SW480 (cell line): Measurements from ENCODE around the gene CLEC7A.

Experiments used
- DNase-seq: peaks from one replicate; pipeline ENCODE4 v3.0.0-alpha.2; 2016; ENCODE audit warnings: low spot score

CLEC7A gene

DNA sequence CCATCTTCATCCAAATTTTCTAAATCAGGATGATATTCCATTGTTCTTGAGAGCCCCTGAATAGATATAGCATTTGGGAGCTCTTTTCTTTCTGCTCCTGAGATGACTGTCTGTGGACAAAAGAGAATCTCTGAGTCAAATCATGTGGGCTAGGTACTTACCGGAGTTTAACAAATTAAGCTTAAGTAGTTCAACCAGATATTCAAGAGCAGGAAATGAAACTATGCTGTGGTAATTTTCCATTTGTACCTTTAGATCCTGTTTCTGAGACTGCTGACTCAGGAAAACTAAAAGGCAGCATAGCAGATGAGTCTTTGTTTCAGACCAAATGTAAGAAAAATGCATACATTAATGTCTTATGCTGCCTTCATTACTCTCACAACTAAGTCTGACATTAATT, at the start of gene CLEC7A:
TSS of gene CLEC7A (minus strand) at position 158 of the 400 bp plus-strand sequence. CDS start at position 41, 117 bp downstream.
- no peak for DNase-seq

DNA sequence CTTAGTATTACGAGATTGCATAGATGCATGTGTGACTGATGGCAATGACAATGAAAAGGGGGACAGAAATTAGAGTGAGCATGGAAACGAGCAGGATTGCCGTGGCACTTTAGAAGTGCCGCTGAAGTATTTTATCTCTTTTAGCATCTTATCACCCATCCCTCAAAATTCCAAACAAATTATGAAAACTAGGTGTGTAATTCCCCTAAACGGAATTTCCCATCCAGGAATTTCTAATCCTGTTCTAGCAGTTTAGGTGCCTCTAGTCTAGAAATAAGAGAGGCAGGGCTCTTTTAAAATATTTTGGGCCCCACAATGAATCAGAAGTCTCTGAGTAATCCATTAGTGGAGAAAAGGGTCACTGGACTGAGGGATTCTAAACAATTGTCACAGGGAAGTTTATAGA, 49.8 kb upstream of the CLEC7A start:
- DNase-seq, result no peak

DNA sequence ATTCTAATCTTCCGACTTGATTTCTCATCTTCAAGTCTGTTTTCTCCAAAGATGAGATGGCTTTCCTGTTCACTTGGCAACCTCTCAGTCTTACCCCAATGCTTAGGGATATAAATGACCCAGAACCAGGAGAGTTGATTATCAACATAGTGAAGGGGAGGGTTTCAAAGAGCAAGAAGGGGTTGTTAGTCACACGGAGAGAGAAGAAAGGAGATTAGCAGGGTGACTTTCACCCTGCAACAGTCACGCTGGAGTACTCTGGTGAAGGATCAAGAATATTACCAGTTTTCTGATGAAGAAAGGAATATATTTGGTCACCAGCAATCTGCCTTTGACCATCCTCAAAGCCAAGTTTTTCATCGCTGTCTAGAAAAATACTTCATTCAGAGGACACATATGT, 48.8 kb upstream of the CLEC7A start, which contains the start of gene TMEM52B:
TSS of gene TMEM52B (plus strand) at position 212 of the 400 bp plus-strand sequence. CDS start 543 bp downstream, outside the sequence.
- no peak for DNase-seq

DNA sequence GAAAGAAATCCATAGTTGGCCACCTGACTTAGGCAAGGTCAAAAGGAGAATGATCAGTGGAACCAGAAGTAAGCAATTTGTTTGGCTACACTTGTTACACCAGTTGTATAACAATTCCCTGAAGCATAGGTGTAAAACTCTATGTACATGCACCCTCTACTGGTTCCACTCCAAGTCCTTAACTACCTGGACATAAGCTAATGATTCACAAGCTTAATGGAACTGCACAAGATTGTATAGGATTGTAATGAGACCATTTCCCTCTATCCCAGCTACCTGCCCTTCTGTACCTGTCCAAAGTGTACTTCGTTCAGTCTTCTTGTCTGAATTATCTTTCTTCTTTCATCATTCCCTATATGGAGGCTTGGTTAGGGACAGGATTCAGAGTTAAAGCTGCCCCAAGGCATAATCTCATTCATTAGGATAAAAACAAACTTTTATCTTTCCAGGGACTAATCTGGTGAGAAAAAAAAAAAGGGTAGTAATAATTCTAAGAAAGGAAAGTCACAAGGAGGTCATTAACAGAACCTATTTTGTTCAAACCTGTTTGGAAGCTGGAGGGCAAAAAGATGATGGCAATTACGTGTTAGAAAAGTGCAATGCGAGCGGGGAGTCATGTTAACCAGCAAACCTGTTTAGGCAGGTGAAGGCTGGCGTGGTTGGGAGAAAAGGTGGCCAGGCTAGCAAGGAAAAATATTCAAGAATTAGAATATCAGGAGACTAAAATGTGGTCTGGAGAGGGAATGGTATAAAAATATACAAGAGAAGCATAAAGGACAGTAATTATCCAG, 46.0 kb upstream of the CLEC7A start:
- DNase-seq, result no peak

DNA sequence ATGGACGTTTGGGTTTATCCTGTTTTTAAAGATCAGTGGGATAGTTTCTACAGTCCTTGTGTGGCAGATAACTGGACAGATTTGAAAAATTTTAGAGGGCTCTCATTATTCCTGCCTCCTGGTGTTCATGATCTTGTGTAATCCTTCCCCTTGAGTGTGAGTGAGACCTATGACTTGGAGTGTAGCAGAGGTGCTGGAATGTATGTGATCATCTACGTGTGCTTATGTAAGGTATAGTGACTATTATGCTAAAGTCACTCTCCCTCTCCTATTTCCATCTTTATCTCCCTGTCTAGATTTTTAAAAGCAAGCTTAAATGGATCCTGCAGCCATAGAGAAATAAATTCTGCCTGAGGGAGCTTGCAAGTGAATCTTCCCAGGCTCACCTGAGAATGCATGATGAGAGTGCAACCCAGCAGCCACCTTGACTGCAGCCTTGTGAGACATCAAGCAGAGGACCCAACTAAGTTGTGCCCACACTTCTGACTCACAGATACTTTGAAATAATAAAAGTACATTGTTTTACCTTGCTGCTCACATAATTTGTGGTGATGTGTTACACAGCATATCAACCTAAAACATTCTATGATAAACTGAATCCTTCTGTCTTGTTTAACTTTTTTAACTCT, 45.1 kb upstream of the CLEC7A start:
- DNase-seq, result no peak

DNA sequence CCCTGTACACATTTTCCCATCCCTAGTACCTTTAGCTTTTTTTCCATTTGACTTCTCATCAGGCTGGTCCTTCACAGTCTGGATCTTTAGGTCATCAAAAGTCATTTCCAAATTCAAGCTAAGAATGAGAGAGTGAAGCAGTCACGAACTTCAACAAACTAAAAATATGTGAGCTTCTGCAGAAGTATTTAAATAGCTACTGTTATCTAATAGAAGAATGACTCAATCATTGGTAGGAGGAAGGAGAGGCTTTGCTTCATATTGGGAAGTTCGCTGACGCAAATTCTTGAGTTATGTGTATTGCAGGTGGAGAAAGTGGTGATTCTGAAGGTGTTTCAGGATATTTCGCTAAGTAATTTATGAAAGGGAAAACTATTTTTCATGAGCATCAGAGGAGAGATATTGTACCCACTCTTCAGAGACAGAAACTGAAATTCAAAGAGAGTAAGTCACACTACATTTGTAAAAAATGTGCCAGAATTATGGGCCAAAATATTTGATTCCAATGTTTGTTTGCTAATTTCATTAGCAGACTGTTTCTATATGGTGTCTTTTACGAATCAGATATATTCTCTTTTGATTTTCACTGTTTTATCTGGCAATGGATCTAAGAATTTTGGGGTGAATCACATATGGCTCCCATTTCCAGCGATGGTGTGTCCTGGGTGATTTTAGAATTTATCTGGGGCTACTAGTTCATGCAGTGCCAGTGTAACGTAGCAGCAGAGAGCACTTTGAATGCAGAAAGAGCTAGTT, 42.2 kb upstream of the CLEC7A start, which contains the start of gene OLR1:
TSS of gene OLR1 (minus strand) at position 160 of the 756 bp plus-strand sequence. CDS start at position 105, 55 bp downstream.
- DNase-seq, result no peak

DNA sequence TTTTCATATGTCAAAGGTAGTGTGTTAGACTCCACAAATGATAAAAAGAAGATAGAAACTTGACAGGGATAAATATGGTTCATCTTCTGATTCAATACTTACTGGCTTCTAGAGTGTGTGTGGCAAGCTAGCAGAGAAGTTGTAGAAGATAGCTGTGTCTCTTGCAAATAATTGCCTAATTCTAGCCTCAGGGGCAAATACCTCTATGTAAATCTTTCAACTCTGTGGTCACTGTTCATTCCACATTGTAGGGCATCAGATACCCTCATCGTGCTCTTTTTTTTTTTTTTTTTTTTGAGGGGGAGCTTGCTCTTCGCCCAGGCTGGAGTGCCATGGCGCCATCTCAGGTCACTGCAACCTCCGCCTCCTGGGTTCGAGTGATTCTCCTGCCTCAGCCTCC, 40.2 kb upstream of the CLEC7A start:
- DNase-seq, result no peak

DNA sequence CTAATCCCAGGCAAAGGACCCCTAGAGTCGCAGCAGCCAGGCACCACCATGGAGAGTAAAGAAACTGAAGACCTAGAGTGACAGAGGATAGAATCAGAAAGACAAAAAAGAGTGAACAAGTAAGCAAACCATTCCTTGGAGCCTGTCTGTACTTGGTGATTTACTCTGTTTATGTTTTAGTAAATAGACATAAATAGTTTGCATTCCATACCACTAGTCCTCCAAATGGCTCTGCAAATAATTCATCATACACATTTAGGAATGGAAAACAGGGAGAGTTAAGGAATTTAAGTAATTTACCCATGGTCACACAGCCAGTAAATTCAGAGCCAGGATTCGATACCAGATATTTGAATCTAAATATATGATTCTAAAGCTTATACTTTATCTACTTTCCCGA, 39.1 kb upstream of the CLEC7A start:
- DNase-seq, result no peak

DNA sequence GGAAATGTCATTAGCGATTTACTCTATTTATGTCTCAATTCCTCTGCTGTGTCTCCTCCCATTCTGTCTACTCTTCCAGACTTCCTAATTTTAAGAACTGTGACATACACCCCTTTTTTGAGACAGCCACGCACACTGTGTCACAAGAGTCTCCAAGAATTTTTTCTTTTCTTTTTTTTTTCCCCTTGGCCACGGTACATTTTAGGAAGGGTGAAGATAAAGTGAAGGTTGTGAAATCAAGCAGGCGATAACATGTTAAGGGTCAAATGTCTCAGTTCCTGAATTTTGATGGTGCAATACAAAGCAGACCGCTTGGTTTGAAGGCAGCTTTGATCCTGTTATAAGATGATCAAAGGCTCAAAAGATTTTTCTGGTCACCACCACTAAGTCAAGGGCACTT, 37.6 kb upstream of the CLEC7A start:
- DNase-seq, result peak; percentile 30

DNA sequence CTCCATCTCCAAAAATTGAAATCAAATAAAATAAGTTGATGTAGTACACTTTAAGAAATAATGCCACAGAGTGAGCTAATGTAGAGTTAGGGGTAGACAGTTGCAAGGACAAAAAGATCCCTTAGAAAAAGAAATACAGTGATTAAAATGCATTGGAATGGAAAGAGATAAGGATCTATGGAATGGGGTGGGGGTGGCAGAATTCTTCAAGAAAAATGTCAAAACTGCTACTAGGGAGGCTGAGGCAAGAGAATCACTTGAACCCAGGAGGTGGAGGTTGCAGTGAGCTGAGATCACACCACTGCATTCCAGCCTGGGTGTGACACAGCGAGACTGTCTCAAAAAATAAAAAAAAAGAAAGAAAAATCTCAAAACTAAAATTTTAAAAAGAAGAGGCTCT, 35.4 kb upstream of the CLEC7A start:
- DNase-seq, result no peak

DNA sequence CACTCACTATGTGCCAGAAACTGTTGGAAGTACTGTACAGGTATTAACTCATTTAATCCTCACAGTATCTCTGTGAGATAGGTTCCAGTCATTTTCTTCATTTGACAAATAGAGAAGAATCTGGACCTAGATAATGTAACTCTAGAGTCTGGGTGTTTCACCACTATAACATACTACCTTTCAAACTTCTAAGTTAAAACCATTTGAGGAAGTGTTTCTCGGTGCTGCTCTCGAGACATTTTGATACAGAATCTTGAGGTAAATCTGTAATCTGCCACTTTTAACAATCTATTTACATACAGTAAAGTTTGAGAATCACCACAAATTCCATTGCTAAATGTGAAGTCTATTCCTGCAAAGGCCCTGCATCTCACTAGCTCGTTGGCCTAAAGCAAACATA, 33.1 kb upstream of the CLEC7A start:
- no peak for DNase-seq

DNA sequence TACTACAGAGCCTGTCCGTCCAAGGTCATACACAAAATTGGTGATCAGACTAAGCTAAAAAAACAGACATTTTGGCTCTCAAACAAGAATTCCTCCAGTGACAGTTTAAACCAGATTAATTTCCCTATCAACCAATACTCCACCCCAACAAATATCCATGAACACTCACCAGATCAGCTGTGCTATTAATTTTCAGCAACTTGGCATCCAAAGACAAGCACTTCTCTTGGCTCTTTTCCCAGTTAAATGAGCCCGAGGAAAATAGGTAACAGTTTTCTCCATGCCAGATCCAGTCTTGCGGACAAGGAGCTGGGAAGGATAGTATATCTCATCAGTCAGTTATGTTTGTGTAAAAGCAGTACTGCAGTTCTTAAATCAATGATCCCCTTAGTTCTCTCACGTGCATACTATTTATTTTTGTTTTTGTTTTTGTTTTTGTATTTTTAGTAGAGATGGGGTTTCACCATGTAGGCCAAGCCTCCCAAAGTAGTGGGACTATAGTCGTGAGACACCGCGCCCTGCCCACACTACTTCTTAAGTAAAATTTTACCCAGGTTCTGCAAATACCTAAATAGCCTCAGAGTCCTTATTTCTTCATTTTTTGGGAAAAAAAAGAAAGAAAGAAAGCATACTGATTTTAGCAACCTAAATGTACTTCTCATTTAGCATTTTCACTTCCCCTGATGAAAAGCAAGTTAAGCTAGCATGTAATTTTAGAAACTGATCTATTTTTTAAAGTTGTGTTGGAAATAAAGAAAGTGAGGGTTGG, 30.8 kb upstream of the CLEC7A start:
- no peak for DNase-seq

DNA sequence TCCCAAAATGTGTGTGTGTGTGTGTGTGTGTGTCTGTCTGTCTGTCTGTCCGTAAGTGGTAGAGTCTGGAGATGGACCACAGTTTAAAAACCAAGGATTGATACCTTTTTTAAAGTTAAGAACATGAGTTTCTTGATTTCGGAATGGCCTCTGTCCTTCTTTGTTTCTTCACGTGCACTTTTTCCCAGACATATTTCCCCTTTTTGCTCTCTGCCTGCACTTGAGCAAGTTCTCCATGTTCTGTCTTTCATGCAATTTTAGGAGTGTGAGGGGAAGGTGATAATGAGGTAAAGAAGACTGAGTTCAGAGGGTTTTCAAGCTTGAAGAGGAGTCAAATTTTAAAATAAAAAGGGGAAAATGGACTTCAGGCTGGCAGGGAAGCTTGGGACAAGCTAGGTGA, 29.3 kb upstream of the CLEC7A start:
- no peak for DNase-seq

DNA sequence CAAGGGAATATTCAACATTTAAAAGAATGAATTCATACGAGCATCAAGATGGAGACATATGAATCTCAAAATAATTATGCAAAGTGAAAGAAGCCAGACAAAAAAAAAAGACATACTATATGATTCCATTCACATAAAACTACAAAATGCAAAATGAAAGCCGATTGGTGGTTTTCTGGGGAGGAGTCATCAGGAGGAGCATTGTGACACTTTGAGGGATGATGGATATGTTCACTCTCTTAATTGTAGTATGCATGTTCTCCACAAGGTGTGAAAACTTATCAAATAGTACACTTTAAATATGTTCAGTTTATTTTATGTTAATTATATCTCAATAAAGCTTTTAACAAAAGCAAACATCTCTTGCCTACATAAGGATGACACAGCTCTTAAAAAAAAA, 28.4 kb upstream of the CLEC7A start:
- DNase-seq, result no peak

DNA sequence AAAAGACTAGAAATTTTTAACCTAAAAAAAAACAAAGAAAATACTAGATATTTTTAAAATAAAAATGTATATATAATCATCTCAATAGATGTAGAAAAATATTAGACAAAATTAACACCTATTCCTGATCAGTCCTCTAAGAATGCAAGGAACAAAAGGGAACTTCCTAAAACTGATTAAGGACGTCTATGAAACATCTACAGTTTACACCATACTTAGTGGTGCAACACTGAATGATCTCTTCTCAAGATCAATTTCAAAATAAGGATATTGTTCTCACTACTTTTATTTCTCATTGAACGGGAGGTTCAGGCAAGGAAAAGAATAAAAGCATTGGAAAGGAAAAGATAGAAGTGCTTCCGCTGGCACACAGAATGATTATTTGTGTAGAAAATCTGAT, 26.0 kb upstream of the CLEC7A start:
- DNase-seq, result no peak

DNA sequence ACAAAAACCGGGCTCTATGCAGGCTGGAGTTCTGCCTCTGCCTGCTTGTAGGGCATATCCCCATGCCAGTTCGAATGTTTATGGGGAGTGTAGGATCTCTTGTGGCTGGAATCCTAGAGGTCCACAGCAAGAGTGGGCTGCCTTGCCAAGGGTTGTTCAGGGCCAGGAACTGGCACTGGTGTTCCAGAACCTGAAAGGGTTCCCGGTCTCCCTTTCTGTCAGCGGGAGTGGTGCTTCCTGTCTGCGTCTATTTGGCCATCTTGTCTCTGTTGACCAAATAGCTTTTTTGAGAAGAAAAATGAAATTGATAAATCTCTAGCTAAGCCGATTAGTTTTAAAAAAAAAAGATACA, 24.1 kb upstream of the CLEC7A start:
- no peak for DNase-seq

DNA sequence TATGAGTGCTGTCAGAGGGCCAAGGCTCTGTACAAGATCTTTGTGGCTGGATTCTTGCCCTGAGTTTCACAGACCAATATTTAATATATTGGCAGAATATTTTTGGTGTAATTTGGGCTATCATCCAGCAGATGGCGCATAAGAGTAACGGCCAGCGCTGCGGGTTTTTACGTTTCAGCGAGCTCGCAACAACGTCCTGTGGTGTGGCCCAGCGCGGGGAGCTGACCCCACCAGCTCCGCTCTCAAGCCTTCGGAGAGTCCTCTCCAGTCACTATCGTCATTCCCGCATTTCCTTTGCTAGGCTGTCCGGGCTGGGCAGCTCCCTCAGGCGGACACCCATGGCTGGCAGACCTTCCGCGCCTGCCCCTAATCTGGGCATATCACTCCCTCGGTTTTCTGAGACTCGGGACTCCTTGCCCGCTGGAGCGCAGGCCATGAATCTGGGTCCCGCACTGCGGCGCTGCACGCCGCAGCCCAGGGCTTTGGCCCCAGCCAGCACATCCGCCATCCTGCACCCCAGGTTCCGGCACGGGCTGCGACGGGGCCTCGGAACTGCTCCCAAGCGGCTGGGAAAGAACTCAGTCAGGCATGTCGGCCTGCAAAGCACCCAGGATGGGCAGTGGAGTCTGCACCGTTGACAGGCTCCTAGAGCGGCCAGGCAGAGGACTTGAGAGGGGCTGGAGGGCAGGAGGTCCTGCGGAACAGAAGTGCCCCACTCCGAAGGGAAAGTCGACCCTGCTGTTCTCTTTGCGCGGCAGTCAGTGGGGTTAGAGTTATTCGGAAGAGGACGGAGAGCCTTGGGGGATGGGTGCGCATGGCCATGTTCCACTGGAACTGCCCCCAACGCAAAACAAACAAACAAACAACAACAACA, 23.5 kb upstream of the CLEC7A start:
- peak; percentile 71 for DNase-seq

DNA sequence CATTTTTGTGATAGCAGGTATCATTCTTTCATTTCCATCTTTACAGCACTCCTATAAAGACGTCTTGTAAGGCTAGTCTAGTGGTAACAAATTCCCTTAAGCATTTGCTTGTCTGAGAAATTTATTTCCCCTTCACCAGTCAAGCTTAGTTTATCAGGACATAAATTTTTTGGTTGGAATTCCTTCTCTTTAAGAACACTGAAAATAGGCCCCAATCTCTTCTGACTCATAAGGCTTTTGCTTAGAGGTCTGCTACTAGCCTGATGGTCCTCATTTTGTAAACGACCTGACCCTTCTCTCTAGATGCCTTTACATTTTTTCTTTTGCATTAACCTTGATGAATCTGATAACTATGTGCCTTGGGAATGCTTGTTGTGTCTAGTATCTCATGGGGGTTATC, 21.6 kb upstream of the CLEC7A start:
- DNase-seq, result no peak

DNA sequence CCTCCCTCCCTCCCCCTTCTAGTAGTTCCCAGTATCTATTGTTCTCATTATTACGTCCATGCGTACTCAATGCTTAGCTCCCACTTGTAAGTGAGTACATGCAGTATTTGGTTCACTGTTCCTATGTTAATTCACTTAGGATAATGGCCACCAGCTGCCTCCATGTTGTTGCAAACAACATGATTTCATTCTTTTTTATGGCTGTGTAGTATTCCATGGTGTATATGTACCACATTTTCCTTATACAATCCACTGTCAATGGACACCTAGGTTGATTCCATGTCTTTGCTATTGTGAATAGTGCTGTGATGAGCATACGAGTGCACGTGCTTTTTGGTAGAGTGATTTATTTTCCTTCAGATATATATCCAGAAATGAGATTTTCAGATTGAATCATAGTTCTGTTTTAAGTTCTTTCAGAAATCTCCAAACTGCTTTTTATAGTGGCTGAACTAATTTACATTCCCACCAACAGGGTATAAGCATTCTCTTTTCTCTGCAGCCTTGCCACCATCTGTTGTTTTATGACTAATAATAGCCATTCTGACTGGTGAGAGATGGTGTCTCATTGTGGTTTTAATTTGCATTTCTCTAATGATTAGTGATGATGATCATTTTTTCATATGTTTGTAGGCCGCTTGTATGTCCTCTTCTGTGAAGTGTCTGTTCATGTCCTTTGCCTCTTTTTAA, 17.9 kb upstream of the CLEC7A start:
- DNase-seq, result no peak

DNA sequence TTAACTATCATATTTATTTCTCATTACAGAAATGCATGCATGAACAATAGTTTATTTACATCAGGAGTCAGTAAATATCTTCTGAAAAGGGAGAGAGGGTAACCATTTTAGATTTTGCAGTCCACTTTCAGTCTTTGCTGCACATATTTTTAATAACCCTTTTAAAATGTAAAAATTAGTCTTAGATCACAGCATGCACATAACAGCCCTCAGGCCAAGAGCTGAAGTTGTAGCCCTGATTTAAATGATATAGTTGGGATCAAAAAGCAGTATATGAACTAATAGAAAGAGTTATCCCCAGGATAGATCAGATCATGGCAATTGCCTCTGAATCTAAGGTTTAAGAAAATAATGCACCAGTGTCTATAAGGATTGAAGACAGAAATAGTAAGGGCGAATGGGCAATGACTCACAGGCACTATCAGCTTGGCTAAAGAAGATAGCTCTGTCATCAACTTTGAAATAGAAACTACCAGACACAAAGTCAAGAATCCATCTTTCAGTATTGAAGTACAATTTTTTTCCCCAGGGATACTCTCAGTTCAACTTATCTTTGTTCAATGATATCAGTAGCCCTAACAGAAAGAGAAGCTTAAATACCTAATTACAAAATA, 13.1 kb upstream of the CLEC7A start:
- DNase-seq, result no peak
